Measurements from ENCODE around the gene LRMDA. TPM values are rescaled to one million over a fixed set of nuclear protein-coding genes. Genes with fewer than 3 reads are reported as not detected.

The LRMDA gene
- polyA plus RNA-seq, 1 donor (not counting 4 experiments of a cell fraction or from before 2014, with no cell fraction given): not detected

DNA sequence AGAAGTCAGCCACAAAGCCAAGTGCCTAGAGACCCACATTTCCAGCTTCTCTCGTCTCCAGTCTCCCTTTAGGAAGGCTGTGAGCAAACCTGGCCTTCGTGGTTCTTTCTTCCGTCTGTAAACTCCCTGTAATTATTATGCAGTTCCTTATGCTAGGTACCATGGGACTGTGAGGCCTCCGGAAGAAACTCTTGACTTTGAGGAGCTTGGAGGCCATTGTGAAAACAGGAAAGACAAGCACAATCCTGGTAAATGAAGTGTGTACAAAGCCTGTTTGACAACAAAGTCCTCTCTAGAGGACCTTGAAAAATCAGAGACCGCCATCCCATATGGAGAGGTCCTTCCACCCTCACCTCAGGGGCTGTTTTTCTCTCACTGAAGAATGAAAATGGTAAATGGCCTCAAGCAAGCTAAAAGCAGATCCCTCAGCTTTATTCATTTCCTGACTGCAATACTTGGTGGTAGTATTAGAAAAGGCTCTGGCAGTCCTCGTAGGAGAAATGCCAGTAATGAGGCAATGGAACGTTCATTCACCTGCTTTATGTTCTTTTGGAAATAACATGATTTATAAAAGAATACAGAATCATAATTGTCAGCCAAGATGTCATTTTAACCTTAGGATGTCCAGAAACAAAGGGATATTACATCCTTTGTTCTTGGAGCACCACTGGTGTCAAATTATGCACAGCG is 926.4 kb downstream of the LRMDA start:
- dilution Hi-C loops (cut with MboI; ENCODE audit: extremely low pct_ligation_motif_present, low sequenced_read_pairs): no loop called here
- H3K4me3 ChIP-seq (ENCODE audit: control insufficient read depth in 2 of 3, extremely low read depth in 1 of 3, insufficient read depth in 2 of 3, low read depth in 1 of 3, low read length in 3 of 3): no peak overlapping the region
- H3K36me3 ChIP-seq (ENCODE audit: control insufficient read depth in 2 of 2, extremely low read depth in 1 of 2, insufficient read depth in 2 of 2, low read length in 2 of 2): no peaks in the 10 kb centered on the region
- no peak overlapping the region for H3K4me2 ChIP-seq (ENCODE audit: control insufficient read depth, extremely low read depth, insufficient read depth, low read depth, low read length)
- no peak overlapping the region for H3K9ac ChIP-seq (ENCODE audit: control insufficient read depth, extremely low read depth, insufficient read depth, low read length)
- H3K27me3 ChIP-seq (ENCODE audit: control insufficient read depth, extremely low read depth, insufficient read depth, low read length): no peaks in the 10 kb centered on the region
- FAIRE-seq: no peak
- TF ChIP-seq, protein P1, sequence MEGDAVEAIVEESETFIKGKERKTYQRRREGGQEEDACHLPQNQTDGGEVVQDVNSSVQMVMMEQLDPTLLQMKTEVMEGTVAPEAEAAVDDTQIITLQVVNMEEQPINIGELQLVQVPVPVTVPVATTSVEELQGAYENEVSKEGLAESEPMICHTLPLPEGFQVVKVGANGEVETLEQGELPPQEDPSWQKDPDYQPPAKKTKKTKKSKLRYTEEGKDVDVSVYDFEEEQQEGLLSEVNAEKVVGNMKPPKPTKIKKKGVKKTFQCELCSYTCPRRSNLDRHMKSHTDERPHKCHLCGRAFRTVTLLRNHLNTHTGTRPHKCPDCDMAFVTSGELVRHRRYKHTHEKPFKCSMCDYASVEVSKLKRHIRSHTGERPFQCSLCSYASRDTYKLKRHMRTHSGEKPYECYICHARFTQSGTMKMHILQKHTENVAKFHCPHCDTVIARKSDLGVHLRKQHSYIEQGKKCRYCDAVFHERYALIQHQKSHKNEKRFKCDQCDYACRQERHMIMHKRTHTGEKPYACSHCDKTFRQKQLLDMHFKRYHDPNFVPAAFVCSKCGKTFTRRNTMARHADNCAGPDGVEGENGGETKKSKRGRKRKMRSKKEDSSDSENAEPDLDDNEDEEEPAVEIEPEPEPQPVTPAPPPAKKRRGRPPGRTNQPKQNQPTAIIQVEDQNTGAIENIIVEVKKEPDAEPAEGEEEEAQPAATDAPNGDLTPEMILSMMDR (optimal IDR thresholded peaks at IDR 0.05 in 1 of 3, IDR thresholded peaks at IDR 0.05 in 1 of 3, conservative IDR thresholded peaks at IDR 0.05 in 1 of 3; ENCODE audit: extremely low read depth in 1 of 3, insufficient read depth in 2 of 3, low read length in 3 of 3): no peak
- TF ChIP-seq EZH2 (IDR thresholded peaks at IDR 0.05; ENCODE audit: low read length): no peak
- H3K79me2 ChIP-seq (ENCODE audit: control insufficient read depth, insufficient read depth, low read length): no peaks in the 10 kb centered on the region
- H3K9me1 ChIP-seq (ENCODE audit: control insufficient read depth, extremely low read depth, insufficient read depth, low read length): no peaks in the 10 kb centered on the region
- no peaks in the 10 kb centered on the region for H4K20me1 ChIP-seq (ENCODE audit: control insufficient read depth, extremely low read depth, insufficient read depth, low read length)
- DNase-seq (ENCODE audit: low read depth, low spot score): no peak
- H3K27ac ChIP-seq (ENCODE audit: control insufficient read depth, insufficient read depth, low read length): no peak overlapping the region
- no peak overlapping the region for H2AFZ ChIP-seq (ENCODE audit: control insufficient read depth, low read length)
- H3K4me1 ChIP-seq (ENCODE audit: control insufficient read depth, extremely low read depth, insufficient read depth, low read length): peaks cover under 1% of the 10 kb centered on the region
- H3K9me3 ChIP-seq (ENCODE audit: control insufficient read depth, low read depth, low read length): no peaks in the 10 kb centered on the region

DNA sequence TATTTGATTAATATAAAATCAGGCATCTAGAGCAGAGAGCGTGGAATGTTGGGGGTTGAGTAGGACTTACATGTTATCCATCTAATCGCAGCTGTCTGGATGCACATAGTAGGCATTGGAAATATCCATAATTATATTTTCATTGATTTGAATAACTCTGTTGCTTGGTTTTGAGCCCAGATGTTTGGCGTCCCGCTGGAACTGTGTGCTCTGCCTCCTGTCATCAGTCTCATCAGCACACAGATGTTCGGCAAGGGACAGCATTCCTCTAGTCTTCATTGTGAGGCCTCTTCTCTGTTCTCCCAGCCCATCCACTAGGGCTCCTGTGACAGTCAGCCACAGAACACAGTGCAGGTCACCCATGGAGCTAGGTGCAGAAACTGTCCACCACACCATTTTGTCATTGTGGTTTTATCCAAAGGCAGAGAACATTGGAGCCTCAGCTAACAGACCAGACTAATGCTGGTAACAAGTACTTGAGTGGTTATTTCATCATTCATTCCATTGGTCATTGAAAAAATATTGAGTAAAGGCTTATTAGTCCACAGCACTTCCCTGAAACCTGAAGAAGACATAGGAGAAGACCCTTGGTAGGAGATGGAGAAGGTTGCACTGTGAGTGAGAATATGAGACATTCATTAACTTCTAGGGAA is 927.4 kb downstream of the LRMDA start:
- Histone ChIP-seq H3K9ac (ENCODE audit: control insufficient read depth, extremely low read depth, insufficient read depth, low read length) (no peak overlapping the region), H2AFZ (ENCODE audit: control insufficient read depth, low read length) (no peak overlapping the region), H3K9me3 (ENCODE audit: control insufficient read depth, low read depth, low read length) (no peaks in the 10 kb centered on the region), H3K4me1 (ENCODE audit: control insufficient read depth, extremely low read depth, insufficient read depth, low read length) (no peaks in the 10 kb centered on the region), H3K9me1 (ENCODE audit: control insufficient read depth, extremely low read depth, insufficient read depth, low read length) (no peaks in the 10 kb centered on the region), H4K20me1 (ENCODE audit: control insufficient read depth, extremely low read depth, insufficient read depth, low read length) (no peaks in the 10 kb centered on the region), H3K79me2 (ENCODE audit: control insufficient read depth, insufficient read depth, low read length) (no peaks in the 10 kb centered on the region), H3K4me3 (ENCODE audit: control insufficient read depth in 2 of 3, extremely low read depth in 1 of 3, insufficient read depth in 2 of 3, low read depth in 1 of 3, low read length in 3 of 3) (no peak overlapping the region), H3K27me3 (ENCODE audit: control insufficient read depth, extremely low read depth, insufficient read depth, low read length) (no peaks in the 10 kb centered on the region), H3K4me2 (ENCODE audit: control insufficient read depth, extremely low read depth, insufficient read depth, low read depth, low read length) (no peak overlapping the region), H3K36me3 (ENCODE audit: control insufficient read depth in 2 of 2, extremely low read depth in 1 of 2, insufficient read depth in 2 of 2, low read length in 2 of 2) (no peaks in the 10 kb centered on the region), H3K27ac (ENCODE audit: control insufficient read depth, insufficient read depth, low read length) (no peak overlapping the region)
- no peak for DNase-seq (ENCODE audit: low read depth, low spot score)
- dilution Hi-C loops (cut with MboI; ENCODE audit: extremely low pct_ligation_motif_present, low sequenced_read_pairs): no loop called here
- no peak for TF ChIP-seq EZH2 (IDR thresholded peaks at IDR 0.05; ENCODE audit: low read length)
- TF ChIP-seq, protein P1 (optimal IDR thresholded peaks at IDR 0.05 in 1 of 3, IDR thresholded peaks at IDR 0.05 in 1 of 3, conservative IDR thresholded peaks at IDR 0.05 in 1 of 3; ENCODE audit: extremely low read depth in 1 of 3, insufficient read depth in 2 of 3, low read length in 3 of 3): no peak
- FAIRE-seq: no peak

Measured in keratinocyte (primary cell).